Karpas-422 (cell line): Measurements from ENCODE around the gene SPATA31E1. TPM values are rescaled to one million over a fixed set of nuclear protein-coding genes. Genes with fewer than 3 reads are reported as not detected.
"Not testable (repeated sequence)": the region's sequence is repeated elsewhere in the genome, so short reads cannot be mapped to it uniquely, and the experiment has no call there.

ENCODE experiments used
- DNase-seq: peaks from one replicate; pipeline ENCODE4 v3.0.0-alpha.2; 2015
- H2AFZ ChIP-seq: fragments of 200-600 bp; sonication (generic); 2 replicates; pipeline ENCODE4 v1.6.1; 2014; ENCODE audit warnings: antibody characterized with exemption, low read length, mixed read lengths
- H3K27ac ChIP-seq: fragments of 200-600 bp; sonication (generic); 2 replicates; pipeline ENCODE4 v1.5.1; 2014; ENCODE audit warnings: mild to moderate bottlenecking, low read length, moderate library complexity
- H3K27me3 ChIP-seq: fragments of 200-600 bp; sonication (generic); 2 replicates; pipeline ENCODE4 v1.6.1; 2014; ENCODE audit warnings: low read length, mixed read lengths
- H3K36me3 ChIP-seq: fragments of 200-600 bp; sonication (generic); 2 replicates; pipeline ENCODE4 v1.6.1; 2014; ENCODE audit warnings: low read length, mixed read lengths; ENCODE audit not compliant: insufficient read depth
- H3K4me1 ChIP-seq: fragments of 200-600 bp; sonication (generic); 2 replicates; pipeline ENCODE4 v1.6.1; 2014; ENCODE audit warnings: mild to moderate bottlenecking, low read length, mixed read lengths
- H3K4me2 ChIP-seq: fragments of 200-600 bp; sonication (generic); 2 replicates; pipeline ENCODE4 v1.6.1; 2014; ENCODE audit warnings: low read length, low read depth, mild to moderate bottlenecking; ENCODE audit not compliant: poor library complexity, severe bottlenecking
- H3K4me3 ChIP-seq: fragments of 200-600 bp; sonication (generic); 2 replicates; pipeline ENCODE4 v1.5.1; 2014; ENCODE audit warnings: mild to moderate bottlenecking, antibody characterized with exemption, low read length, mixed read lengths
- H3K79me2 ChIP-seq: fragments of 200-600 bp; sonication (generic); 2 replicates; pipeline ENCODE4 v1.6.1; 2014; ENCODE audit warnings: mild to moderate bottlenecking, low read length, mixed read lengths
- H3K9ac ChIP-seq: fragments of 200-600 bp; sonication (generic); 2 replicates; pipeline ENCODE4 v1.6.0; 2014; ENCODE audit warnings: low read length
- H3K9me2 ChIP-seq: fragments of 200-600 bp; sonication (generic), shearing (Covaris generic); replicated peaks from 2 replicates; pipeline ENCODE4 v1.6.0; 2014; ENCODE audit warnings: mild to moderate bottlenecking, low read length, moderate library complexity; ENCODE audit not compliant: insufficient read depth
- H3K9me3 ChIP-seq: fragments of 300-700, 200-600 bp; sonication (generic); 2 replicates; pipeline ENCODE4 v1.6.1; 2014; ENCODE audit warnings: low read length, mixed read lengths
- H4K20me1 ChIP-seq: fragments of 200-600 bp; sonication (generic); 2 replicates; pipeline ENCODE4 v1.6.1; 2014; ENCODE audit warnings: mild to moderate bottlenecking, antibody characterized with exemption, low read length, low read depth; ENCODE audit not compliant: insufficient read depth
- total RNA-seq: library from RNA; depleted of rRNA; stranded (reverse); fragments of >200 nt; shearing (Covaris generic); gene quantifications from 2 replicates; pipeline ENCODE4 v1.2.3, GENCODE V29; 2014; ENCODE audit warnings: low replicate concordance

Gene SPATA31E1
- total RNA-seq, 1 experiment from 2014 or later: not detected

DNA sequence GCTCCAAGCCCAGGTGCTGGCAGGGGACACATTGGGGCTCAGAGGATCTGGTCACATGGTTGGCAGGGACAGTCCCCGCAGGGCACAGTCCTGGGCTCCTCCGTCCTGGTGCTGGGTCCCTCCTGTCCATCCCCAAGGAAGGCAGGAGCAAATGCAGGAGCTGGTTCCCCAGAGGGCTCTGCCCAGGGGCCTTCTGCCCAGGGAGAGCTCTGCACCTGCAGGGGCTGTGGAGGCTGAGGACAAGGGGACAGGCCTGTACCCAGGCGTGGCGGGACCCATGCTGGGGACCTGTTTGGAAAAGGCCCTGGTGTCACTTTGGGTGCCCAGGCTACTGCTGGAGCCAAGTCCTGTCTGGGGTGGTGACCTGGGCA is 7.2 kb downstream of the SPATA31E1 start:
- no peak overlapping the region for H3K4me2 ChIP-seq
- no peaks in the 10 kb centered on the region; the same call in 1 of the 2 replicates for H3K27me3 ChIP-seq
- no peaks in the 10 kb centered on the region for H3K36me3 ChIP-seq
- H3K79me2 ChIP-seq: no peaks in the 10 kb centered on the region
- H3K9ac ChIP-seq: no peak overlapping the region
- H3K9me2 ChIP-seq: no peaks in the 10 kb centered on the region
- no peak overlapping the region for H3K4me3 ChIP-seq
- H3K9me3 ChIP-seq: no peaks in the 10 kb centered on the region
- DNase-seq: no peak
- H2AFZ ChIP-seq: no peak overlapping the region
- H4K20me1 ChIP-seq: no peaks in the 10 kb centered on the region
- no peaks in the 10 kb centered on the region for H3K4me1 ChIP-seq
- H3K27ac ChIP-seq: no peak overlapping the region

DNA sequence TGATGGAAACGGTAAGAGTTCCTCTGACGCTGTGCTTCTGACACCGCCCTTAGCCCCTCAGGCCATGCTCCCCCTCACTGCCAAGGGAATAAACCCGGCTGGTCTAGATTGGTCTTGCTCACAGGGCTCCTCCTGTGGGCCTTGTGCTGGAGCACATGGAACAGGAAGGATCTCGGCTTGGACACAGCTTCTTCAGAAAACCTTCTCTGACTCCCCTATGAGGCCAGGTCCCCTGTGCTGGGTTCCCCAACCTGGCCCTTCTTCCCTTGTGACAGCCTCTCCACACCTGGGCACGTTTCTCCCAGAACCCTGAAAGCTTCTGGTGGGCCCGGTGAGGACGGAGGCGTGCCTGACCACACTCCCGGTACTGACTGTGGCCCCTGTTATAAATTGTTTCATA is 8.2 kb downstream of the SPATA31E1 start:
- H3K79me2 ChIP-seq: no peaks in the 10 kb centered on the region
- H3K4me3 ChIP-seq: no peak overlapping the region
- no peaks in the 10 kb centered on the region for H4K20me1 ChIP-seq
- H3K9ac ChIP-seq: no peak overlapping the region
- H3K27ac ChIP-seq: no peak overlapping the region
- H3K4me1 ChIP-seq: no peaks in the 10 kb centered on the region
- no peaks in the 10 kb centered on the region for H3K9me2 ChIP-seq
- H3K4me2 ChIP-seq: no peak overlapping the region
- H3K9me3 ChIP-seq: no peaks in the 10 kb centered on the region
- H3K36me3 ChIP-seq: no peaks in the 10 kb centered on the region
- no peak for DNase-seq
- H3K27me3 ChIP-seq: no peaks in the 10 kb centered on the region; the same call in 1 of the 2 replicates
- no peak overlapping the region for H2AFZ ChIP-seq

- Histone ChIP-seq H3K4me3 (no peak overlapping the region), H4K20me1 (no peaks in the 10 kb centered on the region), H3K36me3 (no peaks in the 10 kb centered on the region), H3K4me1 (no peaks in the 10 kb centered on the region), H3K9me2 (no peaks in the 10 kb centered on the region), H3K9ac (no peak overlapping the region), H3K4me2 (no peak overlapping the region), H3K79me2 (no peaks in the 10 kb centered on the region), H3K27ac (no peak overlapping the region), H3K27me3 (no peaks in the 10 kb centered on the region; the same call in 1 of the 2 replicates), H2AFZ (no peak overlapping the region), H3K9me3 (no peaks in the 10 kb centered on the region)
- no peak for DNase-seq
These were observed 9.1 kb downstream of the SPATA31E1 start for GRCh38 chr9:87891754-87892153.

- no peak overlapping the region for H2AFZ ChIP-seq
- no peak overlapping the region for H3K4me3 ChIP-seq
- no peak for DNase-seq
- no peak overlapping the region for H3K27ac ChIP-seq
- H3K9me2 ChIP-seq: no peaks in the 10 kb centered on the region
- no peaks in the 10 kb centered on the region for H3K4me1 ChIP-seq
- no peaks in the 10 kb centered on the region for H4K20me1 ChIP-seq
- H3K9me3 ChIP-seq: no peaks in the 10 kb centered on the region
- no peaks in the 10 kb centered on the region for H3K79me2 ChIP-seq
- H3K4me2 ChIP-seq: no peak overlapping the region
- no peak overlapping the region for H3K9ac ChIP-seq
- no peaks in the 10 kb centered on the region for H3K36me3 ChIP-seq
- no peaks in the 10 kb centered on the region; the same call in 1 of the 2 replicates for H3K27me3 ChIP-seq
These were observed 10.3 kb downstream of the SPATA31E1 start for GRCh38 chr9:87892956-87893355.

- H4K20me1 ChIP-seq: no peaks in the 10 kb centered on the region
- no peaks in the 10 kb centered on the region for H3K4me1 ChIP-seq
- H3K79me2 ChIP-seq: no peaks in the 10 kb centered on the region
- DNase-seq: no peak
- no peak overlapping the region for H3K4me3 ChIP-seq
- H2AFZ ChIP-seq: no peak overlapping the region
- no peaks in the 10 kb centered on the region for H3K36me3 ChIP-seq
- H3K9me2 ChIP-seq: no peaks in the 10 kb centered on the region
- no peak overlapping the region for H3K4me2 ChIP-seq
- H3K27me3 ChIP-seq: no peaks in the 10 kb centered on the region; the same call in 1 of the 2 replicates
- H3K27ac ChIP-seq: no peak overlapping the region
- H3K9me3 ChIP-seq: no peaks in the 10 kb centered on the region
- no peak overlapping the region for H3K9ac ChIP-seq
These were observed 12.4 kb downstream of the SPATA31E1 start for GRCh38 chr9:87894998-87895625.

GRCh38 chr9:87896891-87897290 is 14.2 kb downstream of the SPATA31E1 start:
- Histone ChIP-seq H3K27me3 (no peaks in the 10 kb centered on the region; the same call in 1 of the 2 replicates), H3K9ac (no peak overlapping the region), H3K9me2 (0 out of 2 replicates have a peak, but pooled peaks cover 4% of the 10 kb centered on the region), H3K4me2 (no peak overlapping the region), H3K9me3 (no peaks in the 10 kb centered on the region), H3K79me2 (no peaks in the 10 kb centered on the region), H3K4me1 (no peaks in the 10 kb centered on the region), H3K4me3 (no peak overlapping the region), H4K20me1 (no peaks in the 10 kb centered on the region), H3K36me3 (no peaks in the 10 kb centered on the region), H3K27ac (no peak overlapping the region), H2AFZ (no peak overlapping the region)
- DNase-seq: no peak

GRCh38 chr9:87898151-87898550 is 15.5 kb downstream of the SPATA31E1 start:
- Histone ChIP-seq H3K9me3 (no peaks in the 10 kb centered on the region), H3K4me3 (no peak overlapping the region), H3K9ac (no peak overlapping the region), H3K36me3 (no peaks in the 10 kb centered on the region), H3K4me1 (no peaks in the 10 kb centered on the region), H3K79me2 (no peaks in the 10 kb centered on the region), H2AFZ (no peak overlapping the region), H3K27ac (no peak overlapping the region), H3K27me3 (no peaks in the 10 kb centered on the region; the same call in 1 of the 2 replicates), H4K20me1 (no peaks in the 10 kb centered on the region), H3K9me2 (0 out of 2 replicates have a peak, but pooled peaks cover 4% of the 10 kb centered on the region), H3K4me2 (no peak overlapping the region)
- no peak for DNase-seq

- H3K27me3 ChIP-seq, H3K9me2 ChIP-seq, H3K4me3 ChIP-seq, H3K36me3 ChIP-seq, H3K4me1 ChIP-seq, H3K27ac ChIP-seq, H2AFZ ChIP-seq, DNase-seq, H3K9me3 ChIP-seq, H3K79me2 ChIP-seq, H3K9ac ChIP-seq, H4K20me1 ChIP-seq, H3K4me2 ChIP-seq: not testable (repeated sequence)
These were observed 19.7 kb downstream of the SPATA31E1 start for GRCh38 chr9:87902371-87902770.
